GM12801 (cell line): Measurements from ENCODE around the gene HRNR.

Experiments used
- CTCF ChIP-seq: IDR thresholded peaks from one replicate; pipeline ENCODE4 v1.5.1; 2011; ENCODE audit warnings: control low read depth; ENCODE audit not compliant: insufficient read length; ENCODE audit errors: extremely low read depth

The HRNR gene

GRCh38 chr1:152224093-152224492 is at the start of gene HRNR:
Gene HRNR (minus strand): TSS chr1:152224193. CDS start chr1:152223253, 940 bp downstream.
- no peak for TF ChIP-seq CTCF

GRCh38 chr1:152252157-152252556 is 28.2 kb upstream of the HRNR start:
- TF ChIP-seq CTCF, result no peak

- TF ChIP-seq CTCF, result no peak
Observed at GRCh38 chr1:152251391-152251790, 27.4 kb upstream of the HRNR start.

- TF ChIP-seq CTCF, result no peak
Observed at GRCh38 chr1:152247316-152247715, 23.3 kb upstream of the HRNR start.

- TF ChIP-seq CTCF, result no peak
Observed at GRCh38 chr1:152244576-152245273, 20.7 kb upstream of the HRNR start.

- no peak for TF ChIP-seq CTCF
Observed at GRCh38 chr1:152237093-152237492, 13.1 kb upstream of the HRNR start.

GRCh38 chr1:152228831-152229230 is 4.8 kb upstream of the HRNR start:
- no peak for TF ChIP-seq CTCF
